Suprapubic skin (tissue), 4 donors: ENCODE measurements around the gene PRKCE. TPM values are rescaled to one million over a fixed set of nuclear protein-coding genes. Genes with fewer than 3 reads are reported as not detected.

ENCODE experiments used
- DNase-seq, 2 donors: peaks; one replicate each; pipeline ENCODE4 v3.0.0-alpha.2; 2019; ENCODE audit warnings: low spot score in 2 of 2
- H3K27ac ChIP-seq: fragments of 200-600 bp; sonication (generic); one replicate; pipeline ENCODE4 v1.5.1; 2019
- H3K27me3 ChIP-seq: fragments of 200-600 bp; sonication (generic); one replicate; pipeline ENCODE4 v1.5.1; 2019
- H3K36me3 ChIP-seq: fragments of 200-600 bp; sonication (generic); one replicate; pipeline ENCODE4 v1.5.1; 2019
- H3K4me1 ChIP-seq: fragments of 200-600 bp; sonication (generic); one replicate; pipeline ENCODE4 v1.5.1; 2019
- H3K4me3 ChIP-seq: fragments of 200-600 bp; sonication (generic); one replicate; pipeline ENCODE4 v1.5.1; 2019; ENCODE audit warnings: mild to moderate bottlenecking
- H3K9me3 ChIP-seq: fragments of 200-600 bp; sonication (generic); one replicate; pipeline ENCODE4 v1.5.1; 2019
- EP300 ChIP-seq: sonication (generic); formaldehyde crosslinking; IDR thresholded peaks from one replicate; pipeline ENCODE4 v1.6.1; 2017; ENCODE audit warnings: antibody characterized with exemption
- POLR2A ChIP-seq, 2 donors: fragments of 450-650 bp; IDR thresholded peaks; one replicate each; pipeline ENCODE4 v1.6.1; 2017; ENCODE audit warnings: antibody characterized with exemption in 2 of 2, mild to moderate bottlenecking in 2 of 2, moderate library complexity in 2 of 2
- POLR2AphosphoS5 ChIP-seq, 3 donors: sonication (generic); formaldehyde crosslinking; IDR thresholded peaks; one replicate each; pipeline ENCODE4 v1.6.1; 2017; ENCODE audit warnings: antibody characterized with exemption in 3 of 3
- WGBS: methylation state at CpG from one replicate; pipeline ENCODE4 v1.1.5; 2018; 5-methylcytosine and 5-hydroxymethylcytosine counted together
- total RNA-seq, 4 donors: library from RNA; depleted of rRNA; stranded (reverse); fragments of >200 nt; gene quantifications; one replicate each; pipeline ENCODE4 v1.1.0, GENCODE V29; 2016
- TF ChIP-seq, protein P1 (sequence below), 2 donors: fragments of 200-600 bp in 1 of 2; fragments of 450-650 bp in 1 of 2; sonication (generic) in 1 of 2; IDR thresholded peaks; one replicate each; pipeline ENCODE4 v1.5.1; 2016 to 2019; ENCODE audit warnings: antibody characterized with exemption in 2 of 2, mild to moderate bottlenecking in 1 of 2, moderate library complexity in 1 of 2

The PRKCE gene
- total RNA-seq, 4 donors from 2014 or later, result 7.9 to 18.3 (median 12.5) TPM

DNA sequence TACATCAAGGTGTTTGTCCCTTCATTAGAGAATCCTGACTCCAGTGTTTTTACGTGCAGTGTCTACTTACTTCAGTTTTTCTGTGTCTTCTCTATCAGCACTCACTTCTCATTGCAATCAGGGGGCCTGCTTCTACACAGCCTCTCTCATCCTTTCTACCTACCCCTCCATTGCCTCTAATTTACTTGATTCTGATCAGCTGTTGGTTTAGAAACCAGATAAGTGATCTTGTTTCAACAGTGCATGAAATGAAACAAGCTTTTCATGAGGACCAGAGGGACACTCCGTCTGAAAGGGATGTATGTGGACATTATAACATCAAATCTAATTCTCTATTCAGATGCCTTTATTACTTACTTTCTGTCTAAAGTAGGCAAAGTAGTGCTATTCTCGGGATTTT, 136.9 kb downstream of the PRKCE start:
- no peaks in the 10 kb centered on the region for H3K36me3 ChIP-seq
- no peak overlapping the region for H3K4me3 ChIP-seq
- H3K27ac ChIP-seq, result no peak overlapping the region
- DNase-seq, result no peak
- no peaks in the 10 kb centered on the region for H3K9me3 ChIP-seq
- 87% methylated on average over 3 of the region's 3 CpGs for WGBS
- H3K4me1 ChIP-seq, result peaks cover 3% of the 10 kb centered on the region
- TF ChIP-seq, protein P1, sequence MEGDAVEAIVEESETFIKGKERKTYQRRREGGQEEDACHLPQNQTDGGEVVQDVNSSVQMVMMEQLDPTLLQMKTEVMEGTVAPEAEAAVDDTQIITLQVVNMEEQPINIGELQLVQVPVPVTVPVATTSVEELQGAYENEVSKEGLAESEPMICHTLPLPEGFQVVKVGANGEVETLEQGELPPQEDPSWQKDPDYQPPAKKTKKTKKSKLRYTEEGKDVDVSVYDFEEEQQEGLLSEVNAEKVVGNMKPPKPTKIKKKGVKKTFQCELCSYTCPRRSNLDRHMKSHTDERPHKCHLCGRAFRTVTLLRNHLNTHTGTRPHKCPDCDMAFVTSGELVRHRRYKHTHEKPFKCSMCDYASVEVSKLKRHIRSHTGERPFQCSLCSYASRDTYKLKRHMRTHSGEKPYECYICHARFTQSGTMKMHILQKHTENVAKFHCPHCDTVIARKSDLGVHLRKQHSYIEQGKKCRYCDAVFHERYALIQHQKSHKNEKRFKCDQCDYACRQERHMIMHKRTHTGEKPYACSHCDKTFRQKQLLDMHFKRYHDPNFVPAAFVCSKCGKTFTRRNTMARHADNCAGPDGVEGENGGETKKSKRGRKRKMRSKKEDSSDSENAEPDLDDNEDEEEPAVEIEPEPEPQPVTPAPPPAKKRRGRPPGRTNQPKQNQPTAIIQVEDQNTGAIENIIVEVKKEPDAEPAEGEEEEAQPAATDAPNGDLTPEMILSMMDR (IDR thresholded peaks at IDR 0.05), result no peak
- H3K27me3 ChIP-seq, result no peaks in the 10 kb centered on the region

DNA sequence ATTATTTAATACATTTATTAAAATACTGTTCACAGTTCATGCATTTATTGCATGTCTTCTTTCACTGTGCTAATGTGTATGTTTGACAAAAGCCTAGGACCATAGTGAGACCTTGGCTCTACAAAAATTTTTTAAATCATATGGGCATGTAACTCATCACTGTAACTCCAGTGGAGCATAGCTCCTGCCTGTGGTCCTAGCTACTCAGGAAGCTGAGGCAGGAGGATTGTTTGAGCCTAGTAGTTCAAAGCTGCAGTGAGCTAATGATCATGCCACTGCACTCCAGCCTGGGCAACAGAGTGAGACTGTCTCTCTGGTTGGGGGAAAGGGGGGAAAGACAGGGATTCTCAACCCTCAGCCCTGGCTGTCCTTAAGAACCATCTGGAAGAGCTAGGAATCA, 137.8 kb downstream of the PRKCE start:
- no peak for DNase-seq
- H3K36me3 ChIP-seq, result no peaks in the 10 kb centered on the region
- H3K4me3 ChIP-seq, result no peak overlapping the region
- H3K27me3 ChIP-seq, result no peaks in the 10 kb centered on the region
- H3K9me3 ChIP-seq, result no peaks in the 10 kb centered on the region
- no peaks in the 10 kb centered on the region for H3K4me1 ChIP-seq
- no peak overlapping the region for H3K27ac ChIP-seq
- TF ChIP-seq, protein P1 (IDR thresholded peaks at IDR 0.05), result no peak
- TF ChIP-seq EP300 (no peak), POLR2AphosphoS5 (IDR thresholded peaks at IDR 0.05) (no peak), POLR2A (IDR thresholded peaks at IDR 0.05) (no peak)

DNA sequence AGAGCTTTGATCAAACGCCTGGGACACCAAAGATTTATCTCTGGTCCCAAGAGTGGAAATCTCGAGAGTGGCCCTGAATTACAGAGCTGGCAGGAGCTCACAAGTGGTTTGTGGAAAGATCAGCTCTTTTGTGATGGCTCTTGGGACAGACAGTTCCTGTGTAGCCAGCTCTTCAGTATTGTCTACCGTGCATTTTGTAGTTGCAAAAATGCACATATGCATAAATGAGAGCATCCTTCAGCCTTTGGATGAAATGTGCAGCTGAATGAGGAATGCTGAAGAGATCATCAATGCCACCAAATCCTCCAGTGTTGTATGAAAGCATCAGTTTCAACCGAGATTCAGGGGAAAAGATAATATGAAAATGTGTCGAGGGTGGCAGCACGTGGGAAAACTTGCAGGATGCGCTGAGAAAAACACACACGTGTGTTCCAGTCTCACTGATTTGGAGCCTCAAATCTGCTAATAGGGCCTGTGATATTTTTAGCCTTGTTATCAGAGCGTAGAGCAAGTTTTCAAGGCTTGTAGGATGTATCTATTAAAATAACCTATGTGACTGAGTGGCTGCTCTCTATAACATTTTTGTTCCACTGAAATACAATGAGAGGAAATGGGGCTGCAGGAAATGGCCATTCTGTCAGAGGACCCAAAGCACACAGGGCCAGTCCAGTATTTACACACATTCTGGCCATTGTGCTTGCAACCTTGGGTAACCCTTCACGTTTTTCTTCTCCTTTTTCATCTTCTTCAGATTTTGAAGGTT, 138.7 kb downstream of the PRKCE start:
- WGBS, result 71% methylated on average over 10 of the region's 10 CpGs
- no peaks in the 10 kb centered on the region for H3K4me1 ChIP-seq
- no peak overlapping the region for H3K27ac ChIP-seq

DNA sequence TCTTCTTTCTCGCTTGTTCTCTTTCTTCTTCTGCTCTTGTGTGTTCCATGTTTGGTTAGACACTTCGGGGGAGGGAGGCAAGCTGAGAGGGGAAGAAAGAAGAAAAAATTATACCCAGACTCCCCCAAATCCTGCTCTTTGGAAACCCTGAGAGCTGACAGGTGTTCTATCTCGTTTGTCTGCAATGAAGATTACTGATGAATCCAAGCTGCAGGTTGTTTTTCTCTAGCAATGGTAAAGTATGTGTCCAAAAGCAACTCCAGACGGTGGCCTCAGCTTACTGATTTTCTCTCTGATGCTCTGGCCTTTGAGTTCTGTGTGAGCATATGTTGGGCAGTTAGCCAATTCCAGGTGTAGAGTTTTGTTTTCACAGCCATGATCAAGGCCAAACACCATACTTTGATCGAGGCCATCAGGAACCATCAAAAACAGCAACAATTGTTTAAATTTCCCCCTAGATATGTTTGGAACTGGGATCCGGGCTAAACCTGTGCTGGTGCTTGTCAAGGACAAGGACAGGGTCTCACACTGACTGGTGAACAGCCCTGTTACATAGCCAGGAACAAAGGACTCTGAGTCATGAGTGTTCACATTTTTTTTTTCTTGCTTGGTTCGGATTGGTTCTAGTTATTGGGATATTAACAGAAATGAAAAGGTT, 142.0 kb downstream of the PRKCE start:
- TF ChIP-seq POLR2A (IDR thresholded peaks at IDR 0.05) (no peak), POLR2AphosphoS5 (IDR thresholded peaks at IDR 0.05) (no peak), EP300 (no peak)
- TF ChIP-seq, protein P1 (IDR thresholded peaks at IDR 0.05), result no peak
- H3K27me3 ChIP-seq, result no peaks in the 10 kb centered on the region
- no peaks in the 10 kb centered on the region for H3K9me3 ChIP-seq
- H3K4me3 ChIP-seq, result no peak overlapping the region
- WGBS, result 80% methylated on average over 7 of the region's 7 CpGs
- no peak for DNase-seq
- H3K36me3 ChIP-seq, result no peaks in the 10 kb centered on the region
- H3K27ac ChIP-seq, result no peak overlapping the region
- peaks cover 3% of the 10 kb centered on the region for H3K4me1 ChIP-seq

More for the DNA sequence above, 138.7 kb downstream of the PRKCE start:
- TF ChIP-seq, protein P1 (IDR thresholded peaks at IDR 0.05), result no peak
- no peak for TF ChIP-seq POLR2A (IDR thresholded peaks at IDR 0.05)
- TF ChIP-seq EP300, result no peak
- TF ChIP-seq POLR2AphosphoS5 (IDR thresholded peaks at IDR 0.05), result no peak
- H3K36me3 ChIP-seq, result no peaks in the 10 kb centered on the region
- no peak for DNase-seq
- no peak overlapping the region for H3K4me3 ChIP-seq
- H3K9me3 ChIP-seq, result no peaks in the 10 kb centered on the region
- no peaks in the 10 kb centered on the region for H3K27me3 ChIP-seq

DNA sequence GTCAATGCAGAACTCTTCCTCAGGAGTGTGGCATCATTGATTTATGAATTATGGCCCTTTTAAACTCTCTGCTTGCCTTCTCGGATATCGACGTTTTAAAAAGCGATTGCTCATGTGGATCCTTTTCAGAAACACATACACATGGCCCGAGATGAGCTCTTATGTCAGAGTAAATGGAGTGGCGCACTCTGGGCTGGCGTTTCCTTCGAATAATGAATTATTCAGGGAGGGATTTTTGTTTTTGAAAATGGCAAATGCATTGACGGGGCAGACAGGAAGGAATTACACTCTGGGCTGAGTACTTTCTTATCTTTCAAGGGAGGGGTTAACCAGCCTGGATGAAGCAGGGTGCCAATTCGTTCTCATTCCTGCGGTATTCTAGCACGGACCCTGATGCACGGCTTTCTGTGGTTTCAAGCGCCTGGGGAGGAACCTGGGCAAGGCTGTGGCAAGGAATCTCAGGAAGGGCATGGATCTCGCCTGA, 142.7 kb downstream of the PRKCE start:
- Histone ChIP-seq H3K4me3 (no peak overlapping the region), H3K4me1 (peaks cover 3% of the 10 kb centered on the region), H3K9me3 (no peaks in the 10 kb centered on the region), H3K36me3 (no peaks in the 10 kb centered on the region), H3K27me3 (no peaks in the 10 kb centered on the region), H3K27ac (no peak overlapping the region)
- WGBS, result 66% methylated on average over 15 of the region's 15 CpGs
- no peak for TF ChIP-seq POLR2A (IDR thresholded peaks at IDR 0.05)
- TF ChIP-seq, protein P1 (IDR thresholded peaks at IDR 0.05), result no peak
- TF ChIP-seq POLR2AphosphoS5 (IDR thresholded peaks at IDR 0.05), result no peak
- no peak for TF ChIP-seq EP300
- DNase-seq, result no peak
